ENCODE data around the gene ZGPAT.

Gene ZGPAT

DNA sequence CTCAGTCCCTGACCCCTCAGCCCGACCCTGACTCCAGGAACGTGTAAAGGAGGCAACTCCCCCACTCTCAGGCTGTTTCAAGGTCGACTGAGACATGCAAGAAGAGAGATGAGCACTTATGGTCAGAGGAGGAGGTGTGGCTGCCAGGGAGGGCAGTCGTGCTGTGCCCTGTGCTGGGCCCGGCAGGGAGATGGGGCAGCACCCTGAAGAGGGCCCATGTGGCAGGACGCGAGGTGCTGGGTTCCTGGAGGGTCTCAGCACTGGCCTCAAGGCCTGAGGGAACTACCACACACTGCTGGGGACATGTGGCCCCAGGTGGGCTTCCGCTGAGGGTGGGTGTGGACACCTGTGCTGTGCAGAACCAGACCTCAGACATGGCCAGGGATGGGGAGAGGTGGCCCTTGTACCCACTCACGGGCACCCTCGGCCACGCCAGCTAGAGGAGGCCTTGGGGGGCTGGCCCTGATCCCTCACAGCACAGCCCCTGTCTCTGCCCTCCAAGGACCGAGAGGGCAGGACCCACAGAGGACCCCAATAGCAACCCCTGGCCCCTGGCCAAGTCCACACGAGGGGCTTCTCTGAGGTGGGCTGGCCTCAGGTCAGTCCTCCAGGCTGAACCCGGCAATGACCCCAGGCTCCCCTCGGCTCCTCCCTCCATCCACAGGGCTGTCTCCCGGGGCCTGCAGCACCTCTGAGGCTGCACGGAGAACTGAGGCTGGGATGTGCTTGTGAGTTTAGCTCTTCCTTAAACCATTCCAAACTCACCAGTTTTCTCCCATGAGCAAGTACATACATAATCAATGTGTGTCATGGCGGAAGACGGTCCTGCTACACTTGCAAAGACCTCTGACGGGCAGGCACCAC lies 40.5 kb downstream of the ZGPAT start:
- DNase-seq (ENCODE audit: low read depth in 2 of 2): no peak
- no peak overlapping the region for H3K4me3 ChIP-seq (replicated peaks in 1 of 2; ENCODE audit: low read depth in 2 of 2, low read length in 2 of 2)
- TF ChIP-seq, protein P1, sequence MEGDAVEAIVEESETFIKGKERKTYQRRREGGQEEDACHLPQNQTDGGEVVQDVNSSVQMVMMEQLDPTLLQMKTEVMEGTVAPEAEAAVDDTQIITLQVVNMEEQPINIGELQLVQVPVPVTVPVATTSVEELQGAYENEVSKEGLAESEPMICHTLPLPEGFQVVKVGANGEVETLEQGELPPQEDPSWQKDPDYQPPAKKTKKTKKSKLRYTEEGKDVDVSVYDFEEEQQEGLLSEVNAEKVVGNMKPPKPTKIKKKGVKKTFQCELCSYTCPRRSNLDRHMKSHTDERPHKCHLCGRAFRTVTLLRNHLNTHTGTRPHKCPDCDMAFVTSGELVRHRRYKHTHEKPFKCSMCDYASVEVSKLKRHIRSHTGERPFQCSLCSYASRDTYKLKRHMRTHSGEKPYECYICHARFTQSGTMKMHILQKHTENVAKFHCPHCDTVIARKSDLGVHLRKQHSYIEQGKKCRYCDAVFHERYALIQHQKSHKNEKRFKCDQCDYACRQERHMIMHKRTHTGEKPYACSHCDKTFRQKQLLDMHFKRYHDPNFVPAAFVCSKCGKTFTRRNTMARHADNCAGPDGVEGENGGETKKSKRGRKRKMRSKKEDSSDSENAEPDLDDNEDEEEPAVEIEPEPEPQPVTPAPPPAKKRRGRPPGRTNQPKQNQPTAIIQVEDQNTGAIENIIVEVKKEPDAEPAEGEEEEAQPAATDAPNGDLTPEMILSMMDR (IDR thresholded peaks at IDR 0.05; ENCODE audit: low read depth, low read length): no peak

DNA sequence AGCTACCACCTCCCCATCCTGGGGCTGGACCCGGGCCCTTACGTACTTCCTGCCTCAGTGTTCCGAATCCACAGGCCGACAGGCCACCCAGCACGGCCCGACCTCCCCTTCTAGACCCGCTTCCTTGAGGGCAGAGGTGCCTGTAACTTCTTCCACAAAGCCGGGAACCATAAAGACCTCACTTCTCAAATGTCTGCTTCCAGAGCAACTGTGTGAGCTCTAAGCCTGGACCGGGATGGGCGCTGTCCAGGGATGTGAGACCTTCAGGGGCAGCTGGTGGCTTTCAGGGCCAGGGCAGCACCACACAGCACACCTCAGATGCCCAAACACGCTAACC lies 41.1 kb downstream of the ZGPAT start:
- DNase-seq (ENCODE audit: low read depth in 2 of 2): no peak
- no peak overlapping the region for H3K4me3 ChIP-seq (replicated peaks in 1 of 2; ENCODE audit: low read depth in 2 of 2, low read length in 2 of 2)
- TF ChIP-seq, protein P1 (IDR thresholded peaks at IDR 0.05; ENCODE audit: low read depth, low read length): no peak

DNA sequence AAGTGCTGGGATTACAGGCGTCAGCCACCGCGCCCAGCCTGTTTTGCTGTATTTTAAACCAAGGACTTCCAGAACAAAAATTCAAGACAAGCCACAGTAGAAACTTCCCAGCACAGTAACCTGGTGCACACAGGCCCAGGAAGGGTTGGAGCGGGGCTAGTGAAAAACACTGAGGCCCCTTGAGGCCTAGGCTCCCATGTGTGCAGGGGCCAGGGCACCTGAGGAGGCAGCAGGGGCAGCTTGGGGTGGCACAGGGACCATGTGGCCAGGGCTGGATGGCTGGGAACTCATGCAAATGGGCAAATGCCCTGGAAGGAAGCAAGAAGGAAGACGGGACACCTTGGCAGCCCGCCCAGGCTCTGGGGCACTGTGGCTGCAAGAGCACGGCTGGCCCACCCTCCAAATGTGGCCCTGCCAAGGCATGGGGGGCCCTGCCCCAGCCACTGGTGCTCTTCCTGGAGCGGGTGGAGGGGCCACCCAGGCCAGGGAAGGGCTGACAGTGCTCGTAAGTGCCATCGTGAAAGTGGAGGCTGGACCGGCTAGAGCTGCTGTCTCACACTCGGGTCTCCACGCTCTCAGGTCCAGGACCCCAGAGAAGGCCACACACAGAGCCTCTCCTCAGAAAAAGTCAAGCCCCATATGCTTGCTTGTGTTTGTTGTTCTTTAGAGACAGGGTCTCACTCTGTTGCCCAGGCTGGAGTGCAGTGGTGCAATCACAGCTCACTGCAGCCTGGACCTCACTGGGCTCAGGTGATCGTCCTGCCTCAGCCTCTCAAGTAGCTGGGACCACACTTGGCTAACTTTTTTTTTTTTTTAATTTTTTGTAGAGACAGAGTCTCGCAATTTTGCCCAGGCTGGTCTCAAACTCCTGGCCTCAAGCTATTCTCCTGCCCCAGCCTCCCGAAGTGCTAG lies 42.0 kb downstream of the ZGPAT start:
- TF ChIP-seq, protein P1 (IDR thresholded peaks at IDR 0.05; ENCODE audit: low read depth, low read length): no peak
- no peak overlapping the region for H3K4me3 ChIP-seq (replicated peaks in 1 of 2; ENCODE audit: low read depth in 2 of 2, low read length in 2 of 2)
- no peak for DNase-seq (ENCODE audit: low read depth in 2 of 2)

DNA sequence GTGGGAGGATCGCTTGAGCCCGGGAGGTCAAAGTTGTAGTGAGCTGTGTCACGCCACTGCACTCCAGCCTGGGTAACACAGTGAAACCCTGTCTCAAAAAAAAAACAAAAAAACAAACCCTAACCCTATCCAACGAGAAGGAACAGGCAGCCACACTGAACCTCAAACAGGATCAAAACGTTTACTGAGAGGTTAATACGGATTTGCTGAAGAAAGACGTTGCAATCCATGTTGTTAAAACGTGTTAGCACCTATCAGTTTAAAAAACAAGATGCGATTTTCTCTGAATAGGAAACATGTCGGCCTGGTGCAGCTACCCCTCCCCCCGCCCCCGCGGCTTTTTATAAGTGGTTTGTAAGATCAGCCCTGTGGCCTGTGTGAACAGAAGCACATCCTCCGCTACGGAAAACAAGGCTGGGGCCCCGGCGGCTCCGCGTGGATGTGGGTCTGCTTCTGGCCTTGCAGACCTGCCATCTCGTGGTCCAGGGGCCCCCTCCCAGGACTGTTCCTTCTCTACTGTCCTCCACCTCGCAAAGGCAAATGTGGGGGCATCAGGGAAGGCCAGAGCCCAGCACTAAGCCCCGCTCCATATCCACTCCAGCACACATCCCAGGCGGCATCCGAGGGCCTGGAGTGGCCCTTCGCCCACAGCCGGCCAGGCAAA lies 43.1 kb downstream of the ZGPAT start:
- TF ChIP-seq, protein P1 (IDR thresholded peaks at IDR 0.05; ENCODE audit: low read depth, low read length): no peak
- H3K4me3 ChIP-seq (replicated peaks in 1 of 2; ENCODE audit: low read depth in 2 of 2, low read length in 2 of 2): no peak overlapping the region
- DNase-seq (ENCODE audit: low read depth in 2 of 2): no peak

DNA sequence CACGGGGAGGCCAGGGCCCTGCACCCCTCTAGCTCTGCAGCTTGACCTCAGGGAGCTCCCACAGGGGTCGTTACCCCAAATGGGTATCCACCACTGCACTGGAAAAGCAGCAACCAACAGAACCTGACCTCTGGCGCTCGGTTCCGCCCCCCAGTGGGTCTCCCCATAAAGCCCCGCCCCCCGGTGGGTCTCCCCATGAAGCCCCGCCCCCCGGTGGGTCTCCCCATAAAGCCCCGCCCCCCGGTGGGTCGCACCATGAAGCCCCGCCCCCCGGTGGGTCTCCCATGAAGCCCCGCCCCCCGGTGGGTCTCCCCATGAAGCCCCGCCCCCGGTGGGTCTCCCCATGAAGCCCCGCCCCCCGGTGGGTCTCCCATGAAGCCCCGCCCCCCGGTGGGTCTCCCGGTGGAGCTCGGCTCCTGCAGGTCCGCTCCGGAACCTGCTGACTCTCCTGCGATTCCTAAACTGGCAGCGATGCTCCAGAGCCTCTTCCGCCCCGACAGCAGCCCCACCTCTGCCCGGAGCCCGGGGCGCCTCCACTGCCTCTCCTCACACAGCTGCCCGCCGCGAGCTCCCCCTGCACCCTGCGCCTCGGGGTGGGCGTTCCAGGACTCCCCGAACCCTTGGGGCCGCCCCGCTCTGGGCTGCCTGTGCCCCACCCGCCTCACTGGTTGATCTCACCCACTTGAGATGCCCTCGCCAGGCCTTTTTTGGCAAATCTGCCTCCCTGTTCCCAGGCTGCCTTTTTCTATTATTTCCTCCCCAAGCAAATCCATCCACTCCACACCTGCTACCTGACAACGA lies 43.8 kb downstream of the ZGPAT start:
- no peak overlapping the region for H3K4me3 ChIP-seq (replicated peaks in 1 of 2; ENCODE audit: low read depth in 2 of 2, low read length in 2 of 2)
- TF ChIP-seq, protein P1 (IDR thresholded peaks at IDR 0.05; ENCODE audit: low read depth, low read length): no peak
- DNase-seq (ENCODE audit: low read depth in 2 of 2): no peak
